Pancreas (tissue), 10 donors: ENCODE measurements around the gene RAD51B. TPM values are rescaled to one million over a fixed set of nuclear protein-coding genes. Genes with fewer than 3 reads are reported as not detected.

Experiments
- ATAC-seq, 4 donors: fragments of 200-7000 bp; cut with Tn5 transposase; one replicate each; pipeline versions ENCODE4 v1.8.0 to v1.9.1; 2020; ENCODE audit warnings: mild to moderate bottlenecking in 4 of 4, moderate library complexity in 4 of 4
- DNase-seq, 6 donors: peaks; one replicate each; pipeline ENCODE4 v3.0.0-alpha.2; 2020
- FAIRE-seq: peaks from 2 replicates; lab custom pipeline; 2012; peaks lifted over from hg19 to GRCh38; lab: Jason Lieb, UNC
- H3K27ac ChIP-seq, 4 donors: fragments of 200-600 bp; sonication (generic); 1 replicate in 3 of 4; 2 replicates in 1 of 4; pipeline versions ENCODE4 v1.5.0 to v1.8.0; 2020
- H3K27me3 ChIP-seq, 4 donors: fragments of 200-600 bp; one replicate each; pipeline ENCODE4 v1.8.0; 2021
- H3K36me3 ChIP-seq, 3 donors: fragments of 200-600 bp; sonication (generic) in 1 of 3; one replicate each; pipeline versions ENCODE4 v1.5.0 to v1.8.0; 2020 to 2021
- H3K4me1 ChIP-seq, 3 donors: fragments of 200-600 bp; one replicate each; pipeline ENCODE4 v1.8.0; 2021
- H3K4me3 ChIP-seq, 4 donors: fragments of 200-600 bp; sonication (generic) in 2 of 4; one replicate each; pipeline versions ENCODE4 v1.5.0 to v1.8.0; 2020 to 2021
- H3K9me3 ChIP-seq, 4 donors: fragments of 200-600 bp; one replicate each; pipeline ENCODE4 v1.8.0; 2021
- CTCF ChIP-seq, 4 donors: fragments of 200-600 bp; sonication (generic) in 3 of 4; IDR thresholded peaks; one replicate each; pipeline versions ENCODE4 v1.5.0 to v1.8.0; 2021; ENCODE audit warnings: antibody characterized with exemption in 4 of 4
- WGBS, 2 donors: extraction: QIAGEN DNeasy Blood & Tissue Kit; methylation state at CpG; one replicate each; pipeline ENCODE4 v1.1.7; 2013; 5-methylcytosine and 5-hydroxymethylcytosine counted together
- intact Hi-C, 3 donors: fragments of 100-400 bp; cut with DNase I; formaldehyde crosslinking; loops; one replicate each; pipeline versions ENCODE4 v1.11.1 to v1.14.2; 2022
- polyA plus RNA-seq, 2 donors: library from polyadenylated mRNA; stranded (reverse); fragments of 200-250 nt; gene quantifications; one replicate each; pipeline ENCODE4 v1.2.3, GENCODE V29; 2013
- total RNA-seq, 6 donors: library from RNA; stranded (reverse); fragmentation: NEBNext Ultra II Directional in 4 of 6; extraction: Animal tissue kit (Norgen Biotek cat#: 25700) in 4 of 6; gene quantifications; one replicate each; pipeline versions ENCODE4 v1.2.1 to v1.2.4, GENCODE V29; 2021 to 2023
- donor health status: healthy with polysubstance abuse.
- donor health status: DM: no; HTN: no; CAD: no; lungs with moderate emphysema.
- donor health status: DM: no; HTN: no; CAD: no.
- donor health status: control.
- donor health status: control.
- donor health status: Bipolar disorder and iron deficiency.
- donor health status: DM: yes; HTN: yes; CAD: no.
- donor health status: DM: no; HTN: no; CAD: no.
- donor health status: DM: no; HTN: no; CAD: no.
- donor health status: DM: yes; HTN: yes; CAD: no.

The RAD51B gene
- total and polyA plus RNA-seq, 8 donors: 1.1 to 17.3 (median 5.8) TPM

- DNase-seq (peak in 1 of 6 donors; percentile 14), ATAC-seq (peak in 3 of 4 donors; percentile 14 to 43 (median 43)), FAIRE-seq (no peak)
- no peak overlapping the region for H3K4me3 ChIP-seq
- H3K4me1 ChIP-seq: peaks cover 0 to 2% (median under 1%) of the 10 kb centered on the region in 3 donors
- WGBS, 2 donors: 82 to 88% methylated on average over 8 of the region's 8 CpGs
- no peak overlapping the region for H3K27ac ChIP-seq
- H3K36me3 ChIP-seq: no peaks in the 10 kb centered on the region
- no peaks in the 10 kb centered on the region for H3K27me3 ChIP-seq
- no peaks in the 10 kb centered on the region for H3K9me3 ChIP-seq
- intact Hi-C loops: no loop called here
- peak in 1 of 4 donors; percentile 14 for TF ChIP-seq CTCF (IDR thresholded peaks at IDR 0.05)
Measured at GRCh38 chr14:68718023-68718990, 898.7 kb downstream of the RAD51B start.

GRCh38 chr14:68719634-68720384, 900.2 kb downstream of the RAD51B start:
- no peak for DNase-seq
- no peaks in the 10 kb centered on the region for H3K9me3 ChIP-seq
- no peaks in the 10 kb centered on the region for H3K36me3 ChIP-seq
- H3K27me3 ChIP-seq: no peaks in the 10 kb centered on the region
- TF ChIP-seq CTCF (IDR thresholded peaks at IDR 0.05): no peak
- no peak for FAIRE-seq
- intact Hi-C loops: no loop called here
- H3K4me1 ChIP-seq: peaks cover 6 to 10% (median 9%) of the 10 kb centered on the region in 3 donors
- no peak for ATAC-seq
- 92 to 97% methylated on average over 5 of the region's 5 CpGs for WGBS, 2 donors
- H3K27ac ChIP-seq: no peak overlapping the region
- no peak overlapping the region for H3K4me3 ChIP-seq

GRCh38 chr14:68722186-68722585, 902.6 kb downstream of the RAD51B start:
- no peaks in the 10 kb centered on the region for H3K9me3 ChIP-seq
- ATAC-seq: no peak
- no peak overlapping the region for H3K27ac ChIP-seq
- TF ChIP-seq CTCF (IDR thresholded peaks at IDR 0.05): no peak
- FAIRE-seq: no peak
- H3K27me3 ChIP-seq: no peaks in the 10 kb centered on the region
- H3K36me3 ChIP-seq: no peaks in the 10 kb centered on the region
- intact Hi-C loops: no loop called here
- H3K4me3 ChIP-seq: no peak overlapping the region
- DNase-seq: no peak
- WGBS, 2 donors: 82 to 85% methylated on average over 2 of the region's 2 CpGs
- H3K4me1 ChIP-seq: peaks cover 6 to 10% (median 9%) of the 10 kb centered on the region in 3 donors

GRCh38 chr14:68722968-68723566, 903.5 kb downstream of the RAD51B start:
- FAIRE-seq (no peak), ATAC-seq (peak in 1 of 4 donors; percentile 41), DNase-seq (no peak)
- peaks cover 9 to 10% (median 10%) of the 10 kb centered on the region in 3 donors for H3K4me1 ChIP-seq
- WGBS, 2 donors: 64 to 66% methylated on average over 5 of the region's 5 CpGs
- no peak overlapping the region for H3K27ac ChIP-seq
- H3K4me3 ChIP-seq: no peak overlapping the region
- no peaks in the 10 kb centered on the region for H3K27me3 ChIP-seq
- H3K9me3 ChIP-seq: no peaks in the 10 kb centered on the region
- no peak for TF ChIP-seq CTCF (IDR thresholded peaks at IDR 0.05)
- no peaks in the 10 kb centered on the region for H3K36me3 ChIP-seq
- intact Hi-C loops: no loop called here
